HG02970 (cell line): ENCODE data around the gene RFX8.

Source experiments
- ATAC-seq: cut with Tn5 transposase; IDR thresholded peaks from one replicate; pipeline ENCODE4 v1.9.1; 2021; ENCODE audit warnings: mild to moderate bottlenecking, moderate library complexity, moderate number of reproducible peaks; ENCODE audit not compliant: unreplicated experiment, low FRiP score

Gene RFX8

GRCh38 chr2:101386599-101387150, 88.2 kb downstream of the RFX8 start:
- ATAC-seq: no peak

GRCh38 chr2:101383016-101383541, 91.8 kb downstream of the RFX8 start:
- ATAC-seq: no peak

- ATAC-seq: no peak
Observed at GRCh38 chr2:101382442-101382841, 92.5 kb downstream of the RFX8 start.

- no peak for ATAC-seq
Observed at GRCh38 chr2:101380376-101380775, 94.5 kb downstream of the RFX8 start.

- no peak for ATAC-seq
Observed at GRCh38 chr2:101379091-101379490, 95.8 kb downstream of the RFX8 start.

- no peak for ATAC-seq
Observed at GRCh38 chr2:101375653-101376052, 99.3 kb downstream of the RFX8 start.

GRCh38 chr2:101374821-101375561, 99.9 kb downstream of the RFX8 start:
- no peak for ATAC-seq

GRCh38 chr2:101372792-101373191, 102.1 kb downstream of the RFX8 start:
- ATAC-seq: no peak

GRCh38 chr2:101371636-101372035, 103.3 kb downstream of the RFX8 start:
- ATAC-seq: no peak

GRCh38 chr2:101369100-101369499, 105.8 kb downstream of the RFX8 start:
- no peak for ATAC-seq

GRCh38 chr2:101368376-101368775, 106.5 kb downstream of the RFX8 start:
- no peak for ATAC-seq

GRCh38 chr2:101367508-101367907, 107.4 kb downstream of the RFX8 start:
- ATAC-seq: no peak

GRCh38 chr2:101364878-101365277, 110.0 kb downstream of the RFX8 start:
- no peak for ATAC-seq

GRCh38 chr2:101362777-101363176, 112.1 kb downstream of the RFX8 start:
- ATAC-seq: no peak

- ATAC-seq: no peak
Observed at GRCh38 chr2:101362316-101362715, 112.6 kb downstream of the RFX8 start.

- no peak for ATAC-seq
Observed at GRCh38 chr2:101361522-101361921, 113.4 kb downstream of the RFX8 start.

- ATAC-seq: no peak
Observed at GRCh38 chr2:101361121-101361520, 113.8 kb downstream of the RFX8 start.

- ATAC-seq: no peak
Observed at GRCh38 chr2:101360232-101360631, 114.7 kb downstream of the RFX8 start.

- no peak for ATAC-seq
Observed at GRCh38 chr2:101359410-101359954, 115.4 kb downstream of the RFX8 start.

GRCh38 chr2:101357376-101357775, 117.5 kb downstream of the RFX8 start:
- ATAC-seq: no peak

GRCh38 chr2:101356521-101356920, 118.4 kb downstream of the RFX8 start:
- no peak for ATAC-seq

GRCh38 chr2:101356055-101356454, 118.9 kb downstream of the RFX8 start:
- no peak for ATAC-seq
